GM12873 (cell line): Measurements from ENCODE around the gene COLEC12.

Experiments
- TF ChIP-seq, protein P1 (sequence below): IDR thresholded peaks from 2 replicates; pipeline ENCODE4 v1.5.1; 2012; ENCODE audit warnings: low read depth, mild to moderate bottlenecking, moderate library complexity, low read length, control low read depth; ENCODE audit not compliant: insufficient read depth; ENCODE audit errors: missing control alignments

Gene COLEC12

DNA sequence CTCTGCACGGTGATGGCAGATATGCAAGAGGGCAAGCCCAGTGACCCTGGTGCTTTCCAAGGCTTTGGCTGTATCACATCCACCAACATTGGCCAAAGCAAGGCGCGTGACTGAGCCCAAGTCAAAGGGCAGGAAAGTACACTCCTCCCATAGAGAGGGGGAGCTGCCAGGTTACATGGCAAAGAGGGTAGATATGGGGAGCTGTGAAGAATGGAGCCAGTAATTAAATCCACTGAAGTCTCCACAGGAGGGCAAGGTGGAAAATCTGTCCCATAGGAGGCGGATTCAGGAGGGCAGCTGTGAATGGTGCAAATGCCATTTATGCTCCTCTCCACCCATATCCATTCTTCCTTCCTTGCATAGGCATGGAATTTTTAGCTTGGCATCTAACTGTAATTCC, 188.1 kb downstream of the COLEC12 start:
- TF ChIP-seq, protein P1, sequence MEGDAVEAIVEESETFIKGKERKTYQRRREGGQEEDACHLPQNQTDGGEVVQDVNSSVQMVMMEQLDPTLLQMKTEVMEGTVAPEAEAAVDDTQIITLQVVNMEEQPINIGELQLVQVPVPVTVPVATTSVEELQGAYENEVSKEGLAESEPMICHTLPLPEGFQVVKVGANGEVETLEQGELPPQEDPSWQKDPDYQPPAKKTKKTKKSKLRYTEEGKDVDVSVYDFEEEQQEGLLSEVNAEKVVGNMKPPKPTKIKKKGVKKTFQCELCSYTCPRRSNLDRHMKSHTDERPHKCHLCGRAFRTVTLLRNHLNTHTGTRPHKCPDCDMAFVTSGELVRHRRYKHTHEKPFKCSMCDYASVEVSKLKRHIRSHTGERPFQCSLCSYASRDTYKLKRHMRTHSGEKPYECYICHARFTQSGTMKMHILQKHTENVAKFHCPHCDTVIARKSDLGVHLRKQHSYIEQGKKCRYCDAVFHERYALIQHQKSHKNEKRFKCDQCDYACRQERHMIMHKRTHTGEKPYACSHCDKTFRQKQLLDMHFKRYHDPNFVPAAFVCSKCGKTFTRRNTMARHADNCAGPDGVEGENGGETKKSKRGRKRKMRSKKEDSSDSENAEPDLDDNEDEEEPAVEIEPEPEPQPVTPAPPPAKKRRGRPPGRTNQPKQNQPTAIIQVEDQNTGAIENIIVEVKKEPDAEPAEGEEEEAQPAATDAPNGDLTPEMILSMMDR, result no peak

DNA sequence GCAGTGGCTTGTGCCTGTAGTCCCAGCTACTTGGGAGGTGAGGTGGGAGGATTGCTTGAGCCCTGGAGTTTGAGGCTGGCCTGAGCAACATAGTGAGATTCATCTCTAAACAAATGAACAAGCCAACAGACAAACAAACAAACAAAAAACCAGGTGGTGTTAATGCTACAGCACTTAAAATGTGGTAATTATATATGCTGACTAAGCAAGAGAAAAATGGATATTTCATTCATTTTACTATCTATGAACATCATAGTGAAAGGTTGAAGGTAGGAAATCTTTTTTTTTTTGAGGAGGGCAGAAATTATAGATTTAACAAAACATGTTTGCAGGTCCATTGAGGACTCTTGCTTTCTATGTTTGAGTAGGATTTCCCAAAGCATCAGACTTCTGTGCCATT, 190.5 kb downstream of the COLEC12 start:
- TF ChIP-seq, protein P1, result no peak

DNA sequence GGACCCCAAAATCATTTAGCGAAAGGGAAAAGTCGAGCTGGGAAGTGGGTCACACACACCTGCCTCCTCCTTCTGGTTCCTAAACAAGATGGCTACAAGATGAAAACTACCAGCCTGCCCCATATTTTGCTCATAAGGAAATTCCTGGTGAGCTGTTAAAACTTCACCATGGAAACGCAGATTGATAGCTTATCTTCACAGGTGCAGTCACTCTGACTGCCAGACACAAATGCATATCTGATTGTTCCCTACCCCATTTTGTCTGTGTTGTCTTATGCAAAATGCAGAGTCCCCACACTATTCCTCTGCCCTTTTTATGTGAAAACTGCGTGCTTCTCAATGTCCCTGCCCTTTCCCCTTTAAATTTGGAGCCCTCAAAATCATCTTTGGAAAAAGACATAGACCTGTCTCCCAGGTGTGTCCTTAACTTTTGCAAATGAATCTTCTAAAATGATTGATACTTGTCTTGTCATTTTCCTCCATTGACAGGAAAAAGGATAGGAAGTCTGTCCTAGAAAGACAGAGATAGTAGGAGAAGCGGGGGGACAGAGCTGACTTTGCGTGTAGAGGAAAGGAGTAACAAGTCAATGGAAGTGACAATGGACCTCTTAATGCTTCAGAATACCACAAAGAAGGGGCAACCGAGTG, 193.8 kb downstream of the COLEC12 start:
- TF ChIP-seq, protein P1, result no peak

DNA sequence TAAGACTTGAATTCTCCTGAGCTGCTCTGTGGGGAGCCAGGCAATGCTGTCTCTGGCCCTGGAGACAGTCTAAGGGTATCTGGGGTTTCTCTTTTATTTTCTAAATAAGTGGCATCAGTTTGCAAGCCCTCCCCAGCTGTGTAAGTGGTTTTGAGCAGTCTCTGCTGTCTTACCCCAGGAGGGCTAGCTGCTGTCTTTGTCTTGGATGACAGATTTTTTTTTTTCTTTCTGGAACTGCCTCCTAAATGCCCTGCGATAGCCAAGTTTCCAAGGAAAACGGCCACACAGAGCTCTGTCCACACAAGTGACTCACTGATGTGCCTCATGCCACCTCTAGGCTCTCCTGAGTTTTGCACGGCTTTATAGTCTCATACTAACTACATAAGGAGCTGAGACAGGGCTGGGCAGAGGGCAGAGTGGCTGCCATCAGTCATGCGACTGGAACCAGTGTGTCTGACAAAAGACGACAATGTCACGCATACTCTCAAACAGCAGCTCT, 195.4 kb downstream of the COLEC12 start:
- TF ChIP-seq, protein P1, result no peak

DNA sequence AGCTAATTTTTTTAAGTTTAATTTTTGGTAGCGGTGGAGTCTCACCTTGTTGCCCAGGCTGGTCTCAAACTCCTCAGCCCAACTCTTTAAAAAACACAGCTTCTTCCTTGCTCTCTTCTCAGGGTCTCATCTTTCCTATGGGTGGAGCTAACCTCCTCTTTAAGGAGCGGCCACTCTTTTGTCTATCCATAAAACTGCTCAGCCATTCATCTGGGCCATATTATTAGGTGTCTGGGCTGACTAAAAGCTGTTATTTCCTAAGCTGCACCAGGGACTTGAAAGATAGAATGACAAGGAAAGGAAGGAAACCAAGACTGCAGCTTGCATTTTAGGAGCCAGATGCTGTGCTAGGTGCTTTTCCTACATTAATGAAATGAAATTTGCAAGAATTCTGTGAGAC, 196.9 kb downstream of the COLEC12 start:
- TF ChIP-seq, protein P1, result no peak

DNA sequence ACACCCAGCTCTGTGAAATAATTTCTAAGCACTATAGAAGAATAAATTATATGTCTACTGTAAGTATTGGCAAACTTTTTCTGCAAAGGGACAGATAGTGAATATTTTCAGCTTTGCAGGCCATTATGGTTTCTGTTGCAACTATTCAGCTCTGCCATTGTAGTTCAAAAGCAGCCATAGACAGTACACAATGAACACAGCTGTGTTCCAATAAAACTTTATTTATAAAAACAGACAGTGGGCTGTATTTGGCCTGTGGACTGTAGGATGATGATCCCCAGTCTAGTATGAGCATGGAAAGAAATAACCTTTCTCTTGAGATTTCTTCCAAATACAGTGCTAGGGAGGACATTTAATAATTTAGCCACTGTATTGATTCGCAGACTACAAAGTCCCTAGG, 197.5 kb downstream of the COLEC12 start:
- TF ChIP-seq, protein P1, result no peak

DNA sequence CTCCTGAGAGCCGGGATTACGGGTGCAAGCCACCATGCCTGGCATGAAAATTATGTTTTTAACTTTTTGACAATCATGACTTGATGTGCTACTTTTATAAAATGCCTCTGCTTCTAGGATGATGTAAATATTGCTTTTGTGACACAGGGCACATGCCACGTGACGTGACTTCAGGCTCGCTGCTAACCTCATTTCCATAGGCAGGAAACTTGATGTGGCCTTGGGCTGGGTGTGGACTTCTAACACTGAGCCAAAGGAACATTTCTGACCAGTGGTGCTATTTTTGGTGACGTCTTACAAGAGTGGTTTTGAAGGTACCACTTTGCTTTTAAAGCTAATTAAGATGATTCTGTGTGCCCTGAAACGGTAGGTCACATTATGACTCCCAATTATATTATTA, 198.4 kb downstream of the COLEC12 start:
- TF ChIP-seq, protein P1, result no peak
